Adrenal gland (tissue), 5 donors: ENCODE data around the gene SZRD1.

Experiments used
- CTCF ChIP-seq, 6 experiments: fragments of 450-650 bp in 4 of 6; fragments of 200-600 bp in 2 of 6; sonication (generic) in 1 of 6; IDR thresholded peaks; 1 replicate in 5 of 6; 2 replicates in 1 of 6; pipeline versions ENCODE4 v1.5.1 to v1.8.0; 2016 to 2021; ENCODE audit warnings: antibody characterized with exemption in 6 of 6, mild to moderate bottlenecking in 2 of 6, moderate library complexity in 1 of 6
- POLR2A ChIP-seq, 2 donors: fragments of 450-650 bp; IDR thresholded peaks; one replicate each; pipeline ENCODE4 v1.6.1; 2017; ENCODE audit warnings: antibody characterized with exemption in 2 of 2, mild to moderate bottlenecking in 2 of 2, moderate library complexity in 1 of 2
- donor health status: DM: no; HTN: no; CAD: no.

GRCh38 chr1:16380868-16381267, 13.8 kb downstream of the SZRD1 start:
- TF ChIP-seq CTCF (IDR thresholded peaks at IDR 0.05) (no peak), POLR2A (IDR thresholded peaks at IDR 0.05) (no peak)
